B cell (primary cell): ENCODE measurements around the gene TNFAIP8L1.

Source experiments
- EZH2 ChIP-seq: IDR thresholded peaks from 2 replicates; pipeline ENCODE4 v1.6.1; 2012; ENCODE audit warnings: borderline replicate concordance, low read depth, mild to moderate bottlenecking, moderate library complexity, low read length; ENCODE audit not compliant: insufficient read depth, poor library complexity, severe bottlenecking
- TF ChIP-seq, protein P1 (sequence below): fragments of 200-600 bp; IDR thresholded peaks from one replicate; pipeline ENCODE4 v1.8.0; 2022; ENCODE audit warnings: antibody characterized with exemption, mild to moderate bottlenecking

DNA sequence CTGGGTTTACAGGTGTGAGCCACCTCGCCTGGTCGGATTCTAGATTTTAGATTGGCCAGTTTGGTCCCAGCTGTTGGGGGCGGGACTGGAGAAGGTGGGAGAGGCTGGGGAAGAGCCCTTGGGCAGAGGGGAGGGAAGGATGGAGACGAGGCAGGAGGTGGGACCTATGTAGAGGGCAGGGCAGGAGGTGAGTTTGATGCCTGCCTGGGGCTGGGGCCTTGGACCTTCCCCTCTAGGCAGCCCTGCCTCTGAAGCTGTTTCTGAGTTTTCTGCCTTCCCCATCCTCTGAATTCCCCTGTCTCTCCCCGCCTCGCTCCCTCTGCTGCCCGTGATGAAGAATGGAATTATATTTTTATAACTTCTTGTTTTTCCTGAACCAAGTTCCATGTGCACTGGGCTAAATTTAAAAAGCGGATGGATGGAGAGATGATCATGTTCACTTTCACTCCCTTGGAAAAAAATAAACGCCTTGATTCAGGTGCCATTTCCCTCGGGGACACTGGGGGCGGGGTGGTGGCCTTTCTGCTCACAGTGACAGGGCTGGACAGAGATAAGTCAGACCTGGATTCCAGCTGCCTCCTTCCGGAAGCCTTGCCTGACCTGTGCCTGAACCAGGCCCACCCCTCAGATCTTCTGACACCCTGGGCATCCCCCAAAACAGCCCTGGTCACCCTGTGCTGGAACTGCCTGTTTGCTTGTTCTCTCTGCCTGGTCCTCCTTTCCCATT is 16.5 kb upstream of the TNFAIP8L1 start:
- TF ChIP-seq, protein P1, sequence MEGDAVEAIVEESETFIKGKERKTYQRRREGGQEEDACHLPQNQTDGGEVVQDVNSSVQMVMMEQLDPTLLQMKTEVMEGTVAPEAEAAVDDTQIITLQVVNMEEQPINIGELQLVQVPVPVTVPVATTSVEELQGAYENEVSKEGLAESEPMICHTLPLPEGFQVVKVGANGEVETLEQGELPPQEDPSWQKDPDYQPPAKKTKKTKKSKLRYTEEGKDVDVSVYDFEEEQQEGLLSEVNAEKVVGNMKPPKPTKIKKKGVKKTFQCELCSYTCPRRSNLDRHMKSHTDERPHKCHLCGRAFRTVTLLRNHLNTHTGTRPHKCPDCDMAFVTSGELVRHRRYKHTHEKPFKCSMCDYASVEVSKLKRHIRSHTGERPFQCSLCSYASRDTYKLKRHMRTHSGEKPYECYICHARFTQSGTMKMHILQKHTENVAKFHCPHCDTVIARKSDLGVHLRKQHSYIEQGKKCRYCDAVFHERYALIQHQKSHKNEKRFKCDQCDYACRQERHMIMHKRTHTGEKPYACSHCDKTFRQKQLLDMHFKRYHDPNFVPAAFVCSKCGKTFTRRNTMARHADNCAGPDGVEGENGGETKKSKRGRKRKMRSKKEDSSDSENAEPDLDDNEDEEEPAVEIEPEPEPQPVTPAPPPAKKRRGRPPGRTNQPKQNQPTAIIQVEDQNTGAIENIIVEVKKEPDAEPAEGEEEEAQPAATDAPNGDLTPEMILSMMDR: no peak
- TF ChIP-seq EZH2: no peak
